BJ (cell line): ENCODE measurements around the gene STX18. TPM values are rescaled to one million over a fixed set of nuclear protein-coding genes. Genes with fewer than 3 reads are reported as not detected.
A peak's percentile ranks its signal among the peaks of the same experiment; 100 is the strongest.

Experiments used
- CTCF ChIA-PET: fragments of 350-600 bp; formaldehyde crosslinking; extraction: SDS; loops from one replicate; lab custom pipeline; 2021; ENCODE audit warnings: antibody characterized with exemption, inconsistent platforms; lab: Yijun Ruan, JAX
- POLR2A ChIA-PET: fragments of 300-600 bp; sonication (Branson Sonifier 250); formaldehyde crosslinking; extraction: SDS; loops from one replicate; lab custom pipeline; 2021; ENCODE audit warnings: antibody characterized with exemption; lab: Charles Lee
- DNase-seq: peaks from one replicate; pipeline ENCODE4 v3.0.0-alpha.2; 2011; ENCODE audit warnings: low read depth
- H3K27me3 ChIP-seq: 2 replicates; pipeline ENCODE4 v1.6.0; 2011; ENCODE audit warnings: low read length; ENCODE audit not compliant: control insufficient read depth, insufficient read depth
- H3K36me3 ChIP-seq: 2 replicates; pipeline ENCODE4 v1.5.1; 2011; ENCODE audit warnings: low read length; ENCODE audit not compliant: control insufficient read depth, insufficient read depth
- H3K4me3 ChIP-seq: 2 replicates; pipeline ENCODE4 v1.5.1; 2011; ENCODE audit warnings: low read depth, mild to moderate bottlenecking, control low read depth, low read length
- CTCF ChIP-seq: IDR thresholded peaks from 2 replicates; pipeline ENCODE4 v1.5.1; 2011; ENCODE audit warnings: low read depth, mild to moderate bottlenecking, control low read depth, inconsistent platforms, low read length, moderate library complexity; ENCODE audit not compliant: insufficient read depth
- polyA plus RNA-seq: library from polyadenylated mRNA; depleted of rRNA; stranded (reverse); fragments of >200 nt; gene quantifications from 2 replicates; pipeline ENCODE4 v1.2.3, GENCODE V29; 2011

STX18 gene
- polyA plus RNA-seq, 1 experiment = 35.6 TPM

GRCh38 chr4:4388836-4389575 lies 152.8 kb downstream of the STX18 start:
- ChIA-PET CTCF (no interaction called here), POLR2A (no interaction called here)
- DNase-seq = no peak
- Histone ChIP-seq H3K36me3 (no peaks in the 10 kb centered on the region), H3K27me3 (peaks cover 38% of the 10 kb centered on the region), H3K4me3 (no peak overlapping the region)
- TF ChIP-seq CTCF = no peak

GRCh38 chr4:4388311-4388790 lies 153.5 kb downstream of the STX18 start:
- ChIA-PET POLR2A (no interaction called here), CTCF (no interaction called here)
- DNase-seq = no peak
- Histone ChIP-seq H3K36me3 (no peaks in the 10 kb centered on the region), H3K27me3 (peaks cover 38% of the 10 kb centered on the region), H3K4me3 (no peak overlapping the region)
- no peak for TF ChIP-seq CTCF

- no peak for DNase-seq
- ChIA-PET POLR2A (no interaction called here), CTCF (no interaction called here)
- Histone ChIP-seq H3K4me3 (no peak overlapping the region), H3K36me3 (no peaks in the 10 kb centered on the region), H3K27me3 (peaks cover 36% of the 10 kb centered on the region)
- TF ChIP-seq CTCF = no peak
These were observed 154.1 kb downstream of the STX18 start for GRCh38 chr4:4387531-4388310.

GRCh38 chr4:4386736-4387392 lies 155.0 kb downstream of the STX18 start, which contains the start of gene NSG1:
Gene NSG1, plus strand, starts transcription at chr4:4387102. Its CDS starts 528 bp downstream, at chr4:4387630.
- Histone ChIP-seq H3K4me3 (peak within 1 kb of the TSS; percentile 25), H3K27me3 (peaks cover 38% of the 10 kb centered on the region), H3K36me3 (no peaks in the 10 kb centered on the region)
- ChIA-PET CTCF (no interaction called here), POLR2A (no interaction called here)
- DNase-seq = no peak
- no peak for TF ChIP-seq CTCF

- Histone ChIP-seq H3K27me3 (peaks cover 35% of the 10 kb centered on the region), H3K36me3 (no peaks in the 10 kb centered on the region), H3K4me3 (peak overlapping the region; percentile 25)
- ChIA-PET POLR2A (no interaction called here), CTCF (no interaction called here)
- DNase-seq = no peak
- no peak for TF ChIP-seq CTCF
These were observed 155.5 kb downstream of the STX18 start for GRCh38 chr4:4386296-4386735.
